NCI-H2107 (cell line): ENCODE measurements around the gene FBXO34.
"Not testable (repeated sequence)": the region's sequence is repeated elsewhere in the genome, so short reads cannot be mapped to it uniquely, and the experiment has no call there.

Experiments
- DNase-seq: peaks from one replicate; lab custom pipeline; 2025; lab: John Stamatoyannopoulos, UW

FBXO34 gene

GRCh38 chr14:55312379-55313030, 41.3 kb downstream of the FBXO34 start:
- not testable (repeated sequence) for DNase-seq

- DNase-seq, result no peak
Observed at GRCh38 chr14:55313480-55313879, 42.3 kb downstream of the FBXO34 start.

GRCh38 chr14:55314449-55314848, 43.2 kb downstream of the FBXO34 start:
- DNase-seq, result no peak

GRCh38 chr14:55316564-55316963, 45.3 kb downstream of the FBXO34 start:
- DNase-seq, result no peak

- DNase-seq, result no peak
Observed at GRCh38 chr14:55317542-55318306, 46.5 kb downstream of the FBXO34 start.

GRCh38 chr14:55318694-55319093, 47.5 kb downstream of the FBXO34 start:
- no peak for DNase-seq

- DNase-seq, result no peak
Observed at GRCh38 chr14:55323910-55324309, 52.7 kb downstream of the FBXO34 start.

- no peak for DNase-seq
Observed at GRCh38 chr14:55324812-55325211, 53.6 kb downstream of the FBXO34 start.

- no peak for DNase-seq
Observed at GRCh38 chr14:55327179-55327578, 56.0 kb downstream of the FBXO34 start.

- no peak for DNase-seq
Observed at GRCh38 chr14:55328317-55328716, 57.1 kb downstream of the FBXO34 start.

GRCh38 chr14:55329999-55330710, 58.9 kb downstream of the FBXO34 start:
- DNase-seq, result no peak

GRCh38 chr14:55332654-55333570, 61.7 kb downstream of the FBXO34 start:
- DNase-seq, result no peak

- no peak for DNase-seq
Observed at GRCh38 chr14:55333711-55334485, 62.7 kb downstream of the FBXO34 start.

- no peak for DNase-seq
Observed at GRCh38 chr14:55336162-55336561, 64.9 kb downstream of the FBXO34 start.

- no peak for DNase-seq
Observed at GRCh38 chr14:55336691-55337090, 65.5 kb downstream of the FBXO34 start.

GRCh38 chr14:55339770-55340169, 68.5 kb downstream of the FBXO34 start:
- no peak for DNase-seq

- DNase-seq, result no peak
Observed at GRCh38 chr14:55340482-55340881, 69.3 kb downstream of the FBXO34 start.

- DNase-seq, result no peak
Observed at GRCh38 chr14:55341781-55342180, 70.6 kb downstream of the FBXO34 start.

- not testable (repeated sequence) for DNase-seq
Observed at GRCh38 chr14:55344582-55345163, 73.5 kb downstream of the FBXO34 start.

- no peak for DNase-seq
Observed at GRCh38 chr14:55347040-55347439, 75.8 kb downstream of the FBXO34 start.

GRCh38 chr14:55347748-55348147, 76.5 kb downstream of the FBXO34 start:
- no peak for DNase-seq
